Upper lobe of left lung (tissue), 6 donors: ENCODE data around the gene CFAP97. TPM values are rescaled to one million over a fixed set of nuclear protein-coding genes. Genes with fewer than 3 reads are reported as not detected.

Experiments
- ATAC-seq, 2 donors: fragments of 200-7000 bp; cut with Tn5 transposase; one replicate each; pipeline ENCODE4 v1.9.1; 2022; ENCODE audit warnings: mild to moderate bottlenecking in 2 of 2, moderate library complexity in 2 of 2; ENCODE audit not compliant: low FRiP score in 2 of 2
- DNase-seq, 2 donors: peaks; one replicate each; pipeline ENCODE4 v3.0.0-alpha.2; 2019 to 2020
- H3K27ac ChIP-seq, 4 donors: fragments of 200-600 bp; sonication (generic); one replicate each; pipeline ENCODE4 v1.5.1; 2016 to 2019
- H3K27me3 ChIP-seq, 4 donors: fragments of 200-600 bp; sonication (generic); one replicate each; pipeline ENCODE4 v1.5.1; 2017 to 2019
- H3K36me3 ChIP-seq, 4 donors: fragments of 200-600 bp; sonication (generic); one replicate each; pipeline ENCODE4 v1.5.1; 2016 to 2019
- H3K4me1 ChIP-seq, 4 donors: fragments of 200-600 bp; sonication (generic); one replicate each; pipeline ENCODE4 v1.5.1; 2018 to 2019
- H3K4me3 ChIP-seq, 4 donors: fragments of 200-600 bp; sonication (generic); one replicate each; pipeline ENCODE4 v1.5.1; 2017 to 2019; ENCODE audit warnings: mild to moderate bottlenecking in 2 of 4, moderate library complexity in 1 of 4
- H3K9me3 ChIP-seq, 4 donors: fragments of 200-600 bp; sonication (generic); one replicate each; pipeline ENCODE4 v1.5.1; 2018 to 2019
- CTCF ChIP-seq, 6 experiments: fragments of 450-650 bp in 4 of 6; fragments of 200-600 bp in 2 of 6; sonication (generic) in 2 of 6; IDR thresholded peaks; one replicate each; pipeline ENCODE4 v1.5.1; 2016 to 2019; ENCODE audit warnings: antibody characterized with exemption in 6 of 6
- EP300 ChIP-seq, 4 donors: sonication (generic); formaldehyde crosslinking; IDR thresholded peaks; one replicate each; pipeline ENCODE4 v1.5.1; 2017; ENCODE audit warnings: antibody characterized with exemption in 4 of 4, control low read depth in 2 of 4
- POLR2A ChIP-seq, 4 donors: fragments of 450-650 bp; IDR thresholded peaks; one replicate each; pipeline ENCODE4 v1.5.1; 2016 to 2017; ENCODE audit warnings: antibody characterized with exemption in 4 of 4, mild to moderate bottlenecking in 2 of 4
- POLR2AphosphoS5 ChIP-seq, 2 donors: sonication (generic); formaldehyde crosslinking; IDR thresholded peaks; one replicate each; pipeline ENCODE4 v1.5.1; 2017; ENCODE audit warnings: antibody characterized with exemption in 2 of 2
- whole genome bisulfite sequencing, 2 donors: methylation state at CpG; one replicate each; pipeline ENCODE4 v1.1.5; 2017 to 2018; 5-methylcytosine and 5-hydroxymethylcytosine counted together
- total RNA-seq, 6 donors: library from RNA; depleted of rRNA in 4 of 6; stranded (reverse); fragments of >200 nt in 4 of 6; gene quantifications; one replicate each; pipeline versions ENCODE4 v1.1.0 to v1.2.1, GENCODE V29; 2016 to 2021
- donor health status: DM: no; HTN: no; CAD: no; lungs with moderate emphysema.
- donor health status: DM: no; HTN: yes; CAD: no; lungs with severe emphysema.

The CFAP97 gene
- total RNA-seq, 6 donors from 2014 or later, result 12.3 to 42.9 (median 24.0) TPM

GRCh38 chr4:185115827-185116232 lies 88.0 kb downstream of the CFAP97 start:
- peak overlapping the region in 1 of 4 donors; percentile 1 for H3K27ac ChIP-seq
- no peaks in the 10 kb centered on the region for H3K27me3 ChIP-seq
- H3K4me1 ChIP-seq, result peaks cover 4 to 10% (median 9%) of the 10 kb centered on the region in 4 donors
- H3K9me3 ChIP-seq, result no peaks in the 10 kb centered on the region
- no peaks in the 10 kb centered on the region for H3K36me3 ChIP-seq
- peak in 1 of 2 donors; percentile 72 for DNase-seq
- ATAC-seq, result peak; percentile 75 to 79
- TF ChIP-seq POLR2AphosphoS5 (IDR thresholded peaks at IDR 0.05) (peak in 1 of 2 donors; percentile 35), CTCF (IDR thresholded peaks at IDR 0.05) (no peak)
- H3K4me3 ChIP-seq, result no peak overlapping the region
- WGBS, 2 donors, result 29 to 40% methylated on average over 8 to 9 of the region's 9 CpGs

- ATAC-seq, result no peak
- H3K27ac ChIP-seq, result no peak overlapping the region
- no peak for TF ChIP-seq POLR2AphosphoS5 (IDR thresholded peaks at IDR 0.05)
- H3K36me3 ChIP-seq, result no peaks in the 10 kb centered on the region
- H3K4me1 ChIP-seq, result peaks cover 4 to 18% (median 9%) of the 10 kb centered on the region in 4 donors
- H3K9me3 ChIP-seq, result no peaks in the 10 kb centered on the region
- no peaks in the 10 kb centered on the region for H3K27me3 ChIP-seq
- 88 to 89% methylated on average over 2 of the region's 2 CpGs for WGBS, 2 donors
- no peak overlapping the region for H3K4me3 ChIP-seq
- no peak for DNase-seq
Observed at GRCh38 chr4:185113340-185113739, 90.5 kb downstream of the CFAP97 start.

GRCh38 chr4:185112104-185112503 lies 91.7 kb downstream of the CFAP97 start:
- Histone ChIP-seq H3K4me1 (peaks cover 4 to 18% (median 9%) of the 10 kb centered on the region in 4 donors), H3K27me3 (no peaks in the 10 kb centered on the region), H3K4me3 (no peak overlapping the region), H3K27ac (peak overlapping the region in 2 of 4 donors; percentile 24 to 55), H3K36me3 (no peaks in the 10 kb centered on the region), H3K9me3 (no peaks in the 10 kb centered on the region)
- 61 to 76% methylated on average over 2 of the region's 2 CpGs for WGBS, 2 donors
- TF ChIP-seq POLR2AphosphoS5 (IDR thresholded peaks at IDR 0.05) (peak; percentile 45 to 56), EP300 (IDR thresholded peaks at IDR 0.05) (peak in 1 of 4 donors; percentile 66), CTCF (IDR thresholded peaks at IDR 0.05) (peak in 1 of 6 experiments; percentile 5), POLR2A (IDR thresholded peaks at IDR 0.05) (no peak)
- DNase-seq, result peak in 1 of 2 donors; percentile 63
- peak; percentile 79 to 90 for ATAC-seq

- no peak for TF ChIP-seq EP300 (IDR thresholded peaks at IDR 0.05)
- TF ChIP-seq POLR2AphosphoS5 (IDR thresholded peaks at IDR 0.05), result no peak
- no peak for TF ChIP-seq POLR2A (IDR thresholded peaks at IDR 0.05)
- no peak for TF ChIP-seq CTCF (IDR thresholded peaks at IDR 0.05)
- ATAC-seq, result no peak
- Histone ChIP-seq H3K9me3 (no peaks in the 10 kb centered on the region), H3K4me1 (peaks cover 0 to 18% (median 9%) of the 10 kb centered on the region in 4 donors), H3K27me3 (no peaks in the 10 kb centered on the region), H3K27ac (peak overlapping the region in 2 of 4 donors; percentile 75 to 83), H3K4me3 (no peak overlapping the region), H3K36me3 (no peaks in the 10 kb centered on the region)
- DNase-seq, result peak in 1 of 2 donors; percentile 36
- WGBS, 2 donors, result 56 to 58% methylated on average over 11 of the region's 11 CpGs
Observed at GRCh38 chr4:185110375-185110823, 93.4 kb downstream of the CFAP97 start.

GRCh38 chr4:185109736-185110135 lies 94.1 kb downstream of the CFAP97 start:
- peaks cover 0 to 20% (median 9%) of the 10 kb centered on the region in 4 donors for H3K4me1 ChIP-seq
- DNase-seq (no peak), ATAC-seq (no peak)
- TF ChIP-seq EP300 (IDR thresholded peaks at IDR 0.05) (no peak), POLR2AphosphoS5 (IDR thresholded peaks at IDR 0.05) (no peak), POLR2A (IDR thresholded peaks at IDR 0.05) (no peak), CTCF (IDR thresholded peaks at IDR 0.05) (no peak)
- H3K27ac ChIP-seq, result peak overlapping the region in 2 of 4 donors; percentile 75 to 83
- no peaks in the 10 kb centered on the region for H3K36me3 ChIP-seq
- no peaks in the 10 kb centered on the region for H3K9me3 ChIP-seq
- H3K27me3 ChIP-seq, result no peaks in the 10 kb centered on the region
- H3K4me3 ChIP-seq, result no peak overlapping the region

Other genes starting within 250 kb of the CFAP97 start
- gene HELT, start 185.5 kb downstream of the CFAP97 start, total RNA-seq, result 1 to 10 TPM in 2 of 6 donors, not detected in 4; 1.3 to 1.6 TPM
- gene SLC25A4, start 60.7 kb downstream of the CFAP97 start, total RNA-seq, result 10 to 100 TPM; 11.5 to 46.1 (median 30.1) TPM
- 100 to 1,000 TPM in 4 of 6 donors, 10 to 100 TPM in 2; 62.9 to 178 (median 123) TPM for gene SNX25, start 5.6 kb upstream of the CFAP97 start, total RNA-seq
- 1 to 10 TPM in 4 of 6 donors, under 1 TPM in 2; 0.40 to 4.7 (median 1.3) TPM for gene LRP2BP, start 191.9 kb upstream of the CFAP97 start, total RNA-seq
- 10 to 100 TPM in 3 of 6 donors, 1 to 10 TPM in 3; 4.4 to 17.4 (median 10.4) TPM for gene ANKRD37, start 192.8 kb upstream of the CFAP97 start, total RNA-seq
- 10 to 100 TPM; 14.1 to 44.0 (median 25.7) TPM for gene UFSP2, start 222.0 kb upstream of the CFAP97 start, total RNA-seq